HCT116 (cell line): Measurements from ENCODE around the gene CRADD. TPM values are rescaled to one million over a fixed set of nuclear protein-coding genes. Genes with fewer than 3 reads are reported as not detected.

ENCODE experiments used
- ATAC-seq: fragments of 200-7000 bp; cut with Tn5 transposase; 2 replicates; pipeline ENCODE4 v1.9.1; 2020; ENCODE audit warnings: mild to moderate bottlenecking, moderate library complexity
- BruUV-seq: library from RNA; stranded (reverse); fragments of 400-500 nt; replicated peaks from 2 replicates; lab custom pipeline; 2021; lab: Mats Ljungman, UMichigan
- CTCF ChIA-PET: fragments of 300-600 bp; sonication (Branson Sonifier 250); formaldehyde crosslinking; loops from one replicate; lab custom pipeline; 2021; ENCODE audit warnings: antibody characterized with exemption; lab: Charles Lee
- POLR2A ChIA-PET: fragments of 300-600, 350-600 bp; sonication (Branson Sonifier 250); formaldehyde crosslinking; loops from one replicate; lab custom pipeline; 2021; ENCODE audit warnings: antibody characterized with exemption; lab: Charles Lee
- RAD21 ChIA-PET, 2 experiments: fragments of 300-600 bp; sonication (Branson Sonifier 250); formaldehyde crosslinking; loops; one replicate each; lab custom pipeline; 2023; ENCODE audit warnings: low total read pairs in 2 of 2; ENCODE audit not compliant: uncharacterized antibody in 2 of 2, unreplicated experiment in 2 of 2, low non-redundant PET in 1 of 2; lab: Charles Lee
- DNase-seq: peaks from one replicate; pipeline ENCODE4 v3.0.0-alpha.2; 2010; ENCODE audit warnings: low read depth, low spot score
- H2AFZ ChIP-seq: fragments of 200-600 bp; shearing (Covaris generic), sonication (generic); 2 replicates; pipeline ENCODE4 v1.6.1; 2017; ENCODE audit warnings: low read depth, mixed run types, mixed read lengths, antibody characterized with exemption, low read length; ENCODE audit not compliant: poor library complexity, severe bottlenecking
- H3K27ac ChIP-seq: 2 replicates; pipeline ENCODE4 v1.5.1; 2012; ENCODE audit warnings: low read depth, low read length
- H3K27me3 ChIP-seq: fragments of 200-600 bp; sonication (generic); 2 replicates; pipeline ENCODE4 v1.6.1; 2016; ENCODE audit warnings: mixed run types, low read length, mixed read lengths; ENCODE audit not compliant: insufficient read depth
- H3K36me3 ChIP-seq, 2 experiments: fragments of 200-500 bp in 1 of 2; fragments of 200-600 bp in 1 of 2; sonication (Bioruptor generic) in 1 of 2; sonication (generic) in 1 of 2; 2 replicates each; pipeline versions ENCODE4 v1.5.1 to v1.6.1; 2014 to 2016; ENCODE audit warnings: low read length in 2 of 2, inconsistent platforms in 1 of 2, mixed read lengths in 1 of 2, mixed run types in 1 of 2; ENCODE audit not compliant: insufficient read depth in 2 of 2, control insufficient read depth in 1 of 2
- H3K4me1 ChIP-seq, 2 experiments: fragments of 200-600 bp in 1 of 2; sonication (generic) in 1 of 2; 2 replicates each; pipeline versions ENCODE4 v1.5.1 to v1.6.1; 2012 to 2017; ENCODE audit warnings: low read length in 2 of 2, inconsistent platforms in 1 of 2, mild to moderate bottlenecking in 1 of 2, mixed read lengths in 1 of 2, mixed run types in 1 of 2, moderate library complexity in 1 of 2; ENCODE audit not compliant: insufficient read depth in 2 of 2, control insufficient read depth in 1 of 2
- H3K4me2 ChIP-seq: fragments of 200-600 bp; sonication (generic); 2 replicates; pipeline ENCODE4 v1.6.1; 2017; ENCODE audit warnings: mixed run types, low read length, mixed read lengths
- H3K4me3 ChIP-seq, 2 experiments: fragments of 200-600 bp in 1 of 2; sonication (generic) in 1 of 2; replicated peaks in 1 of 2; 2 replicates each; pipeline ENCODE4 v1.5.1; 2011 to 2016; ENCODE audit warnings: low read length in 2 of 2, control low read depth in 1 of 2, low read depth in 1 of 2, mild to moderate bottlenecking in 1 of 2, mixed read lengths in 1 of 2, mixed run types in 1 of 2
- H3K79me2 ChIP-seq: fragments of 200-600 bp; sonication (generic); 2 replicates; pipeline ENCODE4 v1.6.1; 2017; ENCODE audit warnings: mild to moderate bottlenecking, mixed run types, low read length, moderate library complexity, mixed read lengths; ENCODE audit not compliant: insufficient read depth
- H3K9ac ChIP-seq: fragments of 200-600 bp; sonication (generic); 2 replicates; pipeline ENCODE4 v1.6.1; 2016; ENCODE audit warnings: low read length, mixed read lengths
- H3K9me2 ChIP-seq: fragments of 200-600 bp; sonication (generic), shearing (Covaris generic); 2 replicates; pipeline ENCODE4 v1.6.1; 2017; ENCODE audit warnings: mixed run types, mild to moderate bottlenecking, moderate library complexity; ENCODE audit not compliant: insufficient read depth
- H3K9me3 ChIP-seq, 2 experiments: fragments of 200-500 bp in 1 of 2; fragments of 200-600 bp in 1 of 2; sonication (Bioruptor generic) in 1 of 2; sonication (generic) in 1 of 2; 2 replicates each; pipeline ENCODE4 v1.6.1; 2014 to 2017; ENCODE audit warnings: low read length in 2 of 2, mixed read lengths in 2 of 2, inconsistent platforms in 1 of 2, low read depth in 1 of 2, mild to moderate bottlenecking in 1 of 2, mixed run types in 1 of 2, moderate library complexity in 1 of 2; ENCODE audit not compliant: control insufficient read depth in 1 of 2, insufficient read depth in 1 of 2
- H4K20me1 ChIP-seq: fragments of 200-600 bp; sonication (generic), shearing (Covaris generic); 2 replicates; pipeline ENCODE4 v1.6.1; 2017; ENCODE audit warnings: mixed run types, mild to moderate bottlenecking, moderate library complexity; ENCODE audit not compliant: insufficient read depth
- ATF3 ChIP-seq: IDR thresholded peaks from 2 replicates; pipeline ENCODE4 v1.6.1; 2012
- JUND ChIP-seq: IDR thresholded peaks from 2 replicates; pipeline ENCODE4 v1.6.1; 2012
- MAX ChIP-seq: IDR thresholded peaks from 2 replicates; pipeline ENCODE4 v1.6.1; 2012
- POLR2A ChIP-seq: IDR thresholded peaks from 2 replicates; pipeline ENCODE4 v1.7.0; 2011; ENCODE audit warnings: borderline replicate concordance; ENCODE audit not compliant: insufficient read depth, insufficient read length; ENCODE audit errors: extremely low read depth
- POLR2AphosphoS5 ChIP-seq: IDR thresholded peaks from 2 replicates; pipeline ENCODE4 v1.6.1; 2011; ENCODE audit warnings: mild to moderate bottlenecking, low read depth, low read length, moderate library complexity
- REST ChIP-seq: IDR thresholded peaks from 2 replicates; pipeline ENCODE4 v1.6.1; 2012; ENCODE audit warnings: low read depth
- SIN3A ChIP-seq: IDR thresholded peaks from 2 replicates; pipeline ENCODE4 v1.6.1; 2012; ENCODE audit warnings: low read depth
- TCF7L2 ChIP-seq: IDR thresholded peaks from 2 replicates; pipeline ENCODE4 v1.7.0; 2011; ENCODE audit warnings: borderline replicate concordance, inconsistent platforms; ENCODE audit not compliant: insufficient read depth, insufficient read length; ENCODE audit errors: extremely low read depth
- ZBTB33 ChIP-seq: IDR thresholded peaks from 2 replicates; pipeline ENCODE4 v1.6.1; 2011; ENCODE audit warnings: mild to moderate bottlenecking, low read length, moderate library complexity; ENCODE audit not compliant: insufficient replicate concordance; ENCODE audit errors: extremely low read depth
- intact Hi-C: fragments of 100-400 bp; cut with micrococcal nuclease; formaldehyde crosslinking; loops from 2 replicates; pipeline ENCODE4 v1.10.0; 2022
- total RNA-seq: library from RNA; stranded (reverse); gene quantifications from one replicate; pipeline ENCODE4 v1.2.1, GENCODE V29; 2021; ENCODE audit not compliant: unreplicated experiment

The CRADD gene
- total RNA-seq, 1 experiment from 2014 or later: 12.2 TPM

GRCh38 chr12:93723568-93723930 lies 46.4 kb downstream of the CRADD start:
- H3K79me2 ChIP-seq: no peaks in the 10 kb centered on the region
- H2AFZ ChIP-seq: no peak overlapping the region
- no peak for ATAC-seq
- no peaks in the 10 kb centered on the region for H3K9me3 ChIP-seq
- no peak for DNase-seq
- no peaks in the 10 kb centered on the region for H3K36me3 ChIP-seq
- ChIA-PET CTCF (interaction anchor here (0.7 kb wide), 1 partner anchor 352 kb away, joined by 3 read pairs; no protein-coding TSS in a partner anchor), RAD21 (no interaction called here), POLR2A (no interaction called here)
- H3K4me2 ChIP-seq: no peak overlapping the region
- no peak overlapping the region for H3K9ac ChIP-seq
- no peak overlapping the region for H3K4me3 ChIP-seq
- no peaks in the 10 kb centered on the region for H3K27me3 ChIP-seq
- TF ChIP-seq POLR2A (no peak), SIN3A (no peak)
- BruUV-seq: no TSS peak
- H3K27ac ChIP-seq: no peak overlapping the region
- no peaks in the 10 kb centered on the region for H3K9me2 ChIP-seq
- intact Hi-C loops: no loop called here
- peaks cover 0 to 8% of the 10 kb centered on the region in 2 experiments; a peak in 2 of 4 replicates for H3K4me1 ChIP-seq
- no peaks in the 10 kb centered on the region for H4K20me1 ChIP-seq

- no peak for ATAC-seq
- Histone ChIP-seq H3K4me1 (peaks cover 0 to 8% of the 10 kb centered on the region in 2 experiments; a peak in 2 of 4 replicates), H3K36me3 (no peaks in the 10 kb centered on the region)
- no peak for TF ChIP-seq MAX
- no peak for TF ChIP-seq POLR2AphosphoS5
- no peak for TF ChIP-seq TCF7L2
- no peak for TF ChIP-seq ATF3
- no peak for TF ChIP-seq ZBTB33
- TF ChIP-seq JUND: no peak
- no peak for TF ChIP-seq REST
- TF ChIP-seq, all 23 proteins: peak for 0
- DNase-seq: no peak
- H3K4me2 ChIP-seq: no peak overlapping the region
- no peak overlapping the region for H3K27ac ChIP-seq
- intact Hi-C loops: no loop called here
- H3K4me3 ChIP-seq: no peak overlapping the region
- ChIA-PET CTCF (no interaction called here), POLR2A (interaction anchor here (0.7 kb wide), 1 partner anchor 21 kb away, joined by 4 read pairs; no protein-coding TSS in a partner anchor), RAD21 (no interaction called here)
- BruUV-seq: no TSS peak
- H4K20me1 ChIP-seq: no peaks in the 10 kb centered on the region; the same call in 1 of the 2 replicates
- no peaks in the 10 kb centered on the region for H3K79me2 ChIP-seq
- H3K9ac ChIP-seq: no peak overlapping the region
- H3K9me2 ChIP-seq: no peaks in the 10 kb centered on the region
- H2AFZ ChIP-seq: no peak overlapping the region
- H3K27me3 ChIP-seq: no peaks in the 10 kb centered on the region
- no peaks in the 10 kb centered on the region for H3K9me3 ChIP-seq
Measured at GRCh38 chr12:93725531-93725930, 48.4 kb downstream of the CRADD start.
